Measurements from ENCODE around the gene IQSEC2. TPM values are rescaled to one million over a fixed set of nuclear protein-coding genes. Genes with fewer than 3 reads are reported as not detected.

Gene IQSEC2
- 18.0 TPM for total RNA-seq

DNA sequence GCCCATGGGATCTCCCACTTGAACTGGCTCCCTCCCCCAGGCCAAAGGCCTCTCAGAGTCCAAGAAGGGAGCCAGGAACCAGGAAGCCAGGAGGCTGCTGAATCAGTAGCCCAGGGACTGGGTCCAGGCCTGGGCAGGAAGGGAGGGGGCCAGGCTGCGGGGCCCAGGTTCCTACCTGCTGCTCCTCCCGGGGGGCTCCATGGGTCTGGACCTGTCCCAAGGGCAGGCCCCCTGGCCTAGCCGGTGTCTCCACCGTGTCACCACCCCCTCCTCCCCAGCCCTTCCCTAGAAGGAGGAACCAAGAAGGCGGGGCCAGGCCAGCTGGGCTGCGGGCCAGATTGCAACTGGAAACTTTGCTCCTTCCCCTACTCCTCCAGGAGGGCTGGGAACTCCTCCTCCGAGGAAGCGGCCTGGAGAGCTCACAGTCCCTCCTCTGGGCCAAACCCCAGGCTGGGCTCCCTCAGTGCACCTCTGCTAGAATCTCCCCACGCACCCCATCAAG, at the start of gene IQSEC2:
TSS of gene IQSEC2 (minus strand) at position 264 of the 502 bp plus-strand sequence.
- intact Hi-C loops (cut with DNase I) = loop anchor here (10.0 kb wide), 1 partner anchor 253 kb away; no protein-coding TSS in a partner anchor
- DNase-seq (ENCODE audit: low spot score) (peak; percentile 93), ATAC-seq (peak; percentile 96)

DNA sequence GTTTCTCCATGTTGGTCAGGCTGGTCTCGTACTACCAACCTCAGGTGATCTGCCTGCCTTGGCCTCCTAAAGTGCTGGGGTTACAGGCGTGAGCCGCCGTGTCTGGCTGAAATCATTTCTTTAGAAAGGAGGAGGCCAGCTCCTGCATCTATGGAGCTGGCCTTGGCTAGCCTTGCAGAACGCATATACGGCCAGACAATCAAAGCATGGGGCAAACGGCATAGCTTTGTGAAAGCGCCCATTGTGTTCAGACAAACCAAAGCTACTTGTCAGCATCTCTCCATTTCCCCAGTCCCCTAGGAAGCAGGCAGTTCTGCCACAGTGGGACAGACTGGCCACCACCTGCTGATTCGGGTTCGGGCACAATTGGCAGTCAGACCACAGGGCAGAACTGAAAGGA, 48.9 kb upstream of the IQSEC2 start:
- intact Hi-C loops (cut with DNase I) = no loop called here
- ATAC-seq (no peak), DNase-seq (ENCODE audit: low spot score) (peak; percentile 41)

DNA sequence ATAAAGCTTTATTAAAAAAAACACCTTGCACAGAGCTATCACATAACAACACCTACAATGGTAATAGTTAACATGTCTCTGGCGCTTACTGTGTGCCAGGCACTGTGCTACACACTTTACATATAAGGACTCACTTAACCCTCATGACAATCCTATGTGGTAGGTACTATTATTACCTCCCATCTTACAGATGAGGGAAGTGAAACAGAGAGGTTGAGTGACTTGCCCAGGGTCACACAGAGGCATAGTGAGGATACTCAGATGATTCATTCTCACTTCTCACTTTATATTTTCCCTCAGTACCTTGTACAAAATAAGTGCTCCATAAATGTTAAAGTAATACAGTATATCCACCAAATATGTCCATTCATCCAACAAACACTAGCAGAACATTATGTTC, 43.4 kb upstream of the IQSEC2 start:
- no peak for ATAC-seq
- intact Hi-C loops (cut with DNase I) = no loop called here
- DNase-seq (ENCODE audit: low spot score) = no peak

- DNase-seq (ENCODE audit: low spot score) (no peak), ATAC-seq (no peak)
- intact Hi-C loops (cut with DNase I) = no loop called here
Measured at GRCh38 chrX:53324085-53324484, 42.7 kb upstream of the IQSEC2 start.

GRCh38 chrX:53323196-53323595, 41.8 kb upstream of the IQSEC2 start:
- intact Hi-C loops (cut with DNase I) = no loop called here
- no peak for DNase-seq (ENCODE audit: low spot score)
- no peak for ATAC-seq

DNA sequence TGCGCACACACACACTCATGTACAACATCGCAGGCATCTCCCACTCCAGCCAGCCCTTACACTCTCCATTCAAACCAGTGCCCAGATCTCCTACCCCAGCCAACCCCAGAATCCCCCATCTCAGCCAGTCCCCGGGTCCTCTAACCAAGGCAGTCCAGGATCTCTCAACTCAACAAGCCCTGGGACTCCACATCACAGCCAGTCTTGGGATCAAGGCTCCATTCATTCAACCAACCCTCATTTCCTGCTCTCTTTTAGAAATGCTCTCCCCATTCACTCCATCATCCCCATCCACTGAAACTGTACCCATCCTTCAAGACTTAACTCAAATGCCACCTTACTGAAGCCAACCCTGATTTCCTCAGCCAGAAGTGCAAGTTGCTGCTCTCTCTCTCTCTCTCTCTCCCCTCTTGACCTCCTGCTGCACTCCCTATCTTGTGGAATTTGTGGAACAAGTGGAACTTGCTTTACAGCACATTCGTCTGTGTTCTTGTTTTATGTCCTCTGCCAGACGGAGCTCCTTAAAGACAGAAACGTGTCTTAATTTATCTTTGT, 40.6 kb upstream of the IQSEC2 start:
- ATAC-seq (no peak), DNase-seq (ENCODE audit: low spot score) (no peak)
- intact Hi-C loops (cut with DNase I) = no loop called here

DNA sequence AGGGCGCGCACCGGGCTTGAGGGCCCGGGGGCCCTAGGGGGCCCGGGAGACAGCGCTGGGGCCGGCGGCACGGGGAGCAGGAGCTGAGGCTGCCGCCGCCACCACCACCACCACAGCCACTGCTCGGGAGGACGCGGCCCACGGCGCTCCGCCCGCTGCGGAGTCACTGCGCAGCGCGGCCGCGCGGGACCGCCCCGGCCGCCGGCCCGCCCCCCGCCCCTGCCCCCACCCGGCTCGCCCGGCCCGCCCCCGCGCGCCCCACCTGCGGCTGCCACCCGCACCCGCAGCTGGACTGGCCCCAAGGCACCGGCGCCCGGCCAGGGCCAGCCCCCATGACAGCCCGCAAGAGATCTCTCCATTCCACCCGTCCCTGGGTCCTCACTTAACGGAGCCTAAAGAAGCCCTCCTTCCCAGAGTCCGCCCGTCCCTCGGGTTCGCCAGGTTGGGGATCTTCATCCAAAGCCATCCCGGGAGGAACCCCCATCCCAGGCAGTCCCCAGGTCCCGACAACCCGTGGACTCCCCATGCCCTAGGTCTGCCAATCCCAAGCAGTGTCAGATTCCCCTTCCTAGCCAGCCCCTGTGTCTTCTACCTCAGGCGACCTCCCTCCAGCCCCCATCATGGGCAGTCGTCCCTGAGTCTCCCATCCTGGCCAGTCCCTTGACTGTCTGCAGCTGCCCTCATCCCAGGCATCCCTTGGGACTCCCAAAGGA, 40.0 kb upstream of the IQSEC2 start:
- intact Hi-C loops (cut with DNase I) = no loop called here
- DNase-seq (ENCODE audit: low spot score) (no peak), ATAC-seq (peak; percentile 42)

- ATAC-seq (no peak), DNase-seq (ENCODE audit: low spot score) (no peak)
- intact Hi-C loops (cut with DNase I) = no loop called here
Measured at GRCh38 chrX:53320543-53321229, 39.3 kb upstream of the IQSEC2 start.

DNA sequence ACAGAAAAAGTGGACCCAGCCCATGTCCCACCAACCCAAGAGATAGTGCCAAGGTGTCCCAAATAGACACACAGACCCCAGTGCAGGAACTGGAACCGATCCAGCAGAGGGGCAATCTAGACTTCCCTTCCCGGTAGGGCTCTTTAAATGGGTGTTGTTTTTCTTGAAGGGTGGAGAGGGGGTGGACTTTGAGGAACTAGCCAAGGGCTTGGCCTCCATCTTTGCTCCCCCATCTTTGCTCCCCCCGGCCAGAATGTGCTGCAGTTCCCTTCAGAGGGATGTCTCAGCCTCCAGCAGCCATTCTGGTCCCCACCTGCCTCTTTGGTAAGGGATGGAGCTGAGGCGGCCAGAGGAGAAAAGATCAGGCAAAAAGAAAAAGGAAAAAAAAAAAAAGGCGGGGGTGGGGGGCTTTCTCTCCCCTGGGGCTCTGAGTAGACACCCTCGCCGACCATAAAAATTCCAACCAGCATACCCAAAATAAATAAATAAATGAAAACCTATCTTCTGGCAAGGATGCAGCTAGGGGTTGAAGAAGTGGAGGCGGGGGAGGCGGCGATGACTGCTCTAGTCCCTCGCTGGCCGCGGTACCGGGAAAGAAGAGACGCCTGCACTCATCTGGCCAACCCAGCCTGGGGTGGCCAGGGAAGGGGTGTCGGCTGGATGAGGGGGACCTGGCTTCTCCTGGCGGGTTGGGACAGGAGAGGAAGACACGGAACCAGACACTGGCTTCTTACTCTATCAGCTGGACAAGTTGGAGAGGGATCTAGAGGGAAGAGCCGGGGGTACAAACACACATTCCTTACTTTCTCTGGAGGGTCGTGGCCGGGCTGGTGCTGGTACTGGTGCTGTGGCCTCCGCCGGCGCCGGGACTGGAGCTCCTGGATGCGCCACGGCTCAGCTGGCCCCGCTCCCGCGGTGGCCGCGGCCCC, 38.5 kb upstream of the IQSEC2 start:
- ATAC-seq = no peak
- no peak for DNase-seq (ENCODE audit: low spot score)

GRCh38 chrX:53318766-53319353, 37.5 kb upstream of the IQSEC2 start:
- ATAC-seq = no peak
- no peak for DNase-seq (ENCODE audit: low spot score)
- intact Hi-C loops (cut with DNase I) = loop anchor here (10.0 kb wide), 1 partner anchor 106 kb away; the partner anchor contains the start of genes RIBC1 and SMC1A

More for the DNA sequence above, 38.5 kb upstream of the IQSEC2 start:
- intact Hi-C loops (cut with DNase I) = loop anchor here (10.0 kb wide), 1 partner anchor 105 kb away; the partner anchor contains the start of genes RIBC1 and SMC1A

DNA sequence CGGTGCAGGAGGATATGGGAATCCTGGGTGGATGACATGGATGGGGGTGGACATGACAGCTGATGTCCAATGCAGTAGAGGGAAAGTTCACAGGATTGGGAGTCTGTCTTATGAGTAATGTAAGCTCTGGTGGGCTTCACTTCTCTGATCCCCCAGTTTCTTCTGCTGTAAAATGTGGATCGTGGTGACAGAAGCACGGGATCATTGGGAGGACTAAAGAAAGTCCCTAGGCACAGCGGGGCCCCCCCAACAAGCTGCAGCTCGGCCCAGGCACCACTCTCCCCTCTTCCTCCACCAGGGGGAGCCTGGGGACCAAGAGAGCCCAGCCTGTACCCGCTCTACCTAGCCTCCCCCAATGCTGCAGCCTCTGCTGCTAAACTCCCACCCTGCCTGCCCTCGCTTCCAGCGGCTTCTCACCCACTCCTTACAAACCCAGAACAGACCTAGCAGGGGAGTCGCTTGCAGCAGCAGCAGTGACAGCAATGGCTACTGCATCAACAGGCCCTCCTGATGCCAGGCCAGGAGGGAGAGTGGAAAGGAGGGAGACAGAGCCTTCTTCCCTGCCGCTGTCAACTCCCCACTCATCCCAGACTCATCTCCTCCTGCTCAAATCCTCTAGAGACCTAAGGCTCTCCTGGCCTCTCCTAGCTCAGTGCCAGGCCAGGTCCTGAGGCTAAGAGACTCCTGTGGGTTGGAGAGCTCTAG, 36.1 kb upstream of the IQSEC2 start:
- DNase-seq (ENCODE audit: low spot score) (peak; percentile 81), ATAC-seq (peak; percentile 84)
- intact Hi-C loops (cut with DNase I) = loop anchor here (10.0 kb wide), 1 partner anchor 107 kb away; the partner anchor contains the start of genes RIBC1 and SMC1A

DNA sequence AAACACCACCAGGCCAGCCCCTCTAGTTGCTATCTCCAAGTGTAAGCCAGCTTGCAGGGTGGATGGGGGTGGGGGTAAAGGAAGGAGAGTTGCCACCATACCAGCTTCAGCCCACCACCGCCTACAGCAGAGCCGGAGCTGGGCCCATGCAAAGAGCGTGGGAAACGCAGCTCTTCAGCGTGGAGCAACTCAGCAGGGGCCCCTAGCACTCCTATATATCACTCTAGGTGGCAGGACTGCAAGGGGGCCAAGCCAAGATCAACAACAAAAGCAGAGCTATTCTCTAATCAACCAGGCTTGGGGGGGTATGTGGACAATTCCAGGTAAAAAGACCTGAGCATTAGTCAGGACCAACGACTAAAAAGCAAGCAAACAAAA, 35.5 kb upstream of the IQSEC2 start:
- DNase-seq (ENCODE audit: low spot score) = no peak
- intact Hi-C loops (cut with DNase I) = loop anchor here (10.0 kb wide), 1 partner anchor 108 kb away; the partner anchor contains the start of genes RIBC1 and SMC1A
- ATAC-seq = no peak

GRCh38 chrX:53316111-53316859, 34.9 kb upstream of the IQSEC2 start:
- DNase-seq (ENCODE audit: low spot score) (no peak), ATAC-seq (no peak)
- intact Hi-C loops (cut with DNase I) = loop anchor here (10.0 kb wide), 1 partner anchor 109 kb away; the partner anchor contains the start of genes RIBC1 and SMC1A

- DNase-seq (ENCODE audit: low spot score) (no peak), ATAC-seq (no peak)
- intact Hi-C loops (cut with DNase I) = loop anchor here (10.0 kb wide), 1 partner anchor 111 kb away; the partner anchor contains the start of genes RIBC1 and SMC1A
Measured at GRCh38 chrX:53313728-53314105, 32.3 kb upstream of the IQSEC2 start.

GRCh38 chrX:53312946-53313727, 31.8 kb upstream of the IQSEC2 start:
- DNase-seq (ENCODE audit: low spot score) = peak; percentile 85
- peak; percentile 75 for ATAC-seq
- intact Hi-C loops (cut with DNase I) = loop anchor here (10.0 kb wide), 1 partner anchor 112 kb away; the partner anchor contains the start of genes RIBC1 and SMC1A

DNA sequence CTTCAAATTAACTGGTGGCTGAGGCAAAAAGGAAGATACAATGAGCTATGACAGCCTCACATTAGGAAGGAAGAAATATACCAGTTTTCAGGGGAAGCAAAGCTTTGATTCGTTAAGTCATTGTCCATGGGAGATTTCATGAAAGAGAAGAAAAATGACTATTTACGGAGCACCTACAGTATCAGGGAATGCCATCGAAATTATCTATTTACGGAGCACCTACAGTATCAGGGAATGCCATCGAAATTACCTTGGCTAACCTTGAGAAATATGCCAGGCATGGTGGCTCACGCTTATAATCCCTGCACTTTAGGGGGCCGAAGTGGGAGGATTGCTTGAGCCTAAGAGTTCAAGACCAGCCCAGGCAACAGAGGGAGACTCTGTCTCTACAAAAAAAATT, 28.5 kb upstream of the IQSEC2 start:
- no peak for ATAC-seq
- no peak for DNase-seq (ENCODE audit: low spot score)
- intact Hi-C loops (cut with DNase I) = loop anchor here (10.0 kb wide), 1 partner anchor 115 kb away; the partner anchor contains the start of genes RIBC1 and SMC1A

Data from sciatic nerve (tissue), 2 donors.